GM12878 (cell line): ENCODE measurements around the gene ZNF235.

Source experiments
- CBX3 ChIP-seq: fragments of 200-600 bp; sonication (generic); IDR thresholded peaks from 2 replicates; pipeline ENCODE4 v1.6.1; 2016; ENCODE audit warnings: low read depth, borderline replicate concordance
- CHD2 ChIP-seq: IDR thresholded peaks from 2 replicates; pipeline ENCODE4 v1.6.1; 2011; ENCODE audit warnings: low read depth, low read length, improper control_type of control experiment, borderline replicate concordance
- CTCF ChIP-seq, 3 experiments: IDR thresholded peaks in 2 of 3; conservative IDR thresholded peaks in 1 of 3; 2 replicates each; pipeline ENCODE4 v1.5.1; 2011; ENCODE audit warnings: low read depth in 3 of 3, low read length in 3 of 3, mild to moderate bottlenecking in 3 of 3, control low read depth in 2 of 3, moderate library complexity in 2 of 3, inconsistent platforms in 1 of 3, mixed read lengths in 1 of 3; ENCODE audit not compliant: control insufficient read depth in 2 of 3, insufficient read depth in 1 of 3; ENCODE audit errors: extremely low read depth in 1 of 3
- EP300 ChIP-seq, 2 experiments: fragments of 150-350 bp in 1 of 2; IDR thresholded peaks; 2 replicates each; pipeline ENCODE4 v1.6.1; 2011 to 2012; ENCODE audit warnings: low read depth in 2 of 2, low read length in 2 of 2, borderline replicate concordance in 1 of 2, improper control_type of control experiment in 1 of 2, inconsistent platforms in 1 of 2; ENCODE audit not compliant: control insufficient read depth in 1 of 2
- PAX5 ChIP-seq: IDR thresholded peaks from 2 replicates; pipeline ENCODE4 v1.6.1; 2011; ENCODE audit warnings: low read depth, low read length, borderline replicate concordance
- POLR2A ChIP-seq: IDR thresholded peaks from 2 replicates; pipeline ENCODE4 v1.6.1; 2011; ENCODE audit warnings: low read depth, mild to moderate bottlenecking, low read length
- POLR2AphosphoS2 ChIP-seq: IDR thresholded peaks from 2 replicates; pipeline ENCODE4 v1.6.1; 2011; ENCODE audit warnings: low read depth, mild to moderate bottlenecking, low read length, improper control_type of control experiment, moderate library complexity
- RFX5 ChIP-seq: IDR thresholded peaks from 2 replicates; pipeline ENCODE4 v1.6.1; 2011; ENCODE audit warnings: low read depth, low read length, improper control_type of control experiment
- TAF1 ChIP-seq: IDR thresholded peaks from 2 replicates; pipeline ENCODE4 v1.6.1; 2011; ENCODE audit warnings: mild to moderate bottlenecking, low read depth, low read length, borderline replicate concordance
- TF ChIP-seq, protein P1 (sequence below): IDR thresholded peaks from 2 replicates; pipeline ENCODE4 v1.6.1; 2011; ENCODE audit warnings: borderline replicate concordance, low read depth, mild to moderate bottlenecking, moderate library complexity, low read length; ENCODE audit not compliant: insufficient read depth, poor library complexity, severe bottlenecking

DNA sequence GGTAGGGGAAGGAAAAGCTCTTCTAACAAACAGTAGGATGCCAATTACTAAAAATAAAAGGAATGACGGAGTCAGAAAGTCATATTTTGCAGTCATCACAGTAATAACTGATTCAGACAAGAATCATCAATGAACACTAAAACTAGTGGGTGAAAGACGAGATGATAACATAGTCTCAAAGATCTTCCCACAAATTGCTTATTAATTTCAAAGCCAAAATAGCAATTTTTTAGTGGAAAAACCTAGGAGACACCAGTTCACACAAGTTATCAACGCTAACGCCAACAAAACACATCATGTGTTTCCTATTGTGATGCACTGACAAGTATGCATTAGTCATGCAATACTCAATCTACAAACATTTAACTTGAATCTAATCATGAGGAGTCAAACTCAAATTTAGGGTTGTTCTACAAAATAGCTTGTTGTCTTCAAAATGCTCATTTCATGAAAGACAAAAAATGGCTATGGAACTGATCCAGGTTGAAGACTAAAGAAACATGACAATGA lies 26.6 kb downstream of the ZNF235 start:
- TF ChIP-seq CTCF (IDR thresholded peaks at IDR 0.05 in 2 of 3, conservative IDR thresholded peaks at IDR 0.05 in 1 of 3; ENCODE audit: control insufficient read depth in 2 of 3, extremely low read depth in 1 of 3, insufficient read depth in 1 of 3, low read depth in 3 of 3, low read length in 3 of 3) (no peak), EP300 (IDR thresholded peaks at IDR 0.05; ENCODE audit: borderline replicate concordance in 1 of 2, control insufficient read depth in 1 of 2, low read depth in 2 of 2, low read length in 2 of 2) (no peak), RFX5 (no peak), TAF1 (no peak), PAX5 (no peak), POLR2A (no peak), POLR2AphosphoS2 (no peak), CBX3 (no peak), CHD2 (no peak)
- TF ChIP-seq, protein P1, sequence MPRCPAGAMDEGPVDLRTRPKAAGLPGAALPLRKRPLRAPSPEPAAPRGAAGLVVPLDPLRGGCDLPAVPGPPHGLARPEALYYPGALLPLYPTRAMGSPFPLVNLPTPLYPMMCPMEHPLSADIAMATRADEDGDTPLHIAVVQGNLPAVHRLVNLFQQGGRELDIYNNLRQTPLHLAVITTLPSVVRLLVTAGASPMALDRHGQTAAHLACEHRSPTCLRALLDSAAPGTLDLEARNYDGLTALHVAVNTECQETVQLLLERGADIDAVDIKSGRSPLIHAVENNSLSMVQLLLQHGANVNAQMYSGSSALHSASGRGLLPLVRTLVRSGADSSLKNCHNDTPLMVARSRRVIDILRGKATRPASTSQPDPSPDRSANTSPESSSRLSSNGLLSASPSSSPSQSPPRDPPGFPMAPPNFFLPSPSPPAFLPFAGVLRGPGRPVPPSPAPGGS: no peak
